Endothelial cell of umbilical vein (primary cell): ENCODE measurements around the gene DUSP5. TPM values are rescaled to one million over a fixed set of nuclear protein-coding genes. Genes with fewer than 3 reads are reported as not detected.

Source experiments
- BruUV-seq: library from RNA; stranded (reverse); fragments of 400-500 nt; replicated peaks from 2 replicates; lab custom pipeline; 2021; lab: Mats Ljungman, UMichigan
- CTCF ChIA-PET: fragments of 300-600, 350-600 bp; sonication (Branson Sonifier 250); formaldehyde crosslinking; loops from one replicate; lab custom pipeline; 2021; ENCODE audit warnings: antibody characterized with exemption, inconsistent platforms; lab: Charles Lee
- POLR2A ChIA-PET: fragments of 300-600, 350-600 bp; sonication (Branson Sonifier 250); formaldehyde crosslinking; loops from one replicate; lab custom pipeline; 2021; ENCODE audit warnings: antibody characterized with exemption, inconsistent platforms; lab: Charles Lee
- DNase-seq: peaks from one replicate; pipeline ENCODE4 v3.0.0-alpha.2; 2011; ENCODE audit warnings: low read depth, low spot score
- FAIRE-seq: peaks from 2 replicates; lab custom pipeline; 2011; peaks lifted over from hg19 to GRCh38; lab: Jason Lieb, UNC
- H2AFZ ChIP-seq: 2 replicates; pipeline ENCODE4 v1.6.0; 2012; ENCODE audit warnings: low read depth, low read length, control low read depth, inconsistent platforms
- H3K27ac ChIP-seq: 2 replicates; pipeline ENCODE4 v1.5.1; 2011; ENCODE audit warnings: low read depth, mild to moderate bottlenecking, control low read depth, low read length, moderate library complexity; ENCODE audit not compliant: insufficient read depth
- H3K27me3 ChIP-seq, 2 experiments: 2 replicates each; pipeline versions ENCODE4 v1.6.0 to v1.6.1; 2011; ENCODE audit warnings: low read length in 2 of 2, mixed read lengths in 1 of 2; ENCODE audit not compliant: control insufficient read depth in 2 of 2, insufficient read depth in 2 of 2
- H3K36me3 ChIP-seq, 2 experiments: 2 replicates in 1 of 2; 3 replicates in 1 of 2; pipeline ENCODE4 v1.5.1; 2011; ENCODE audit warnings: low read length in 2 of 2, mild to moderate bottlenecking in 1 of 2, moderate library complexity in 1 of 2; ENCODE audit not compliant: control insufficient read depth in 2 of 2, insufficient read depth in 2 of 2; ENCODE audit errors: extremely low read depth in 1 of 2
- H3K4me1 ChIP-seq: 3 replicates; pipeline ENCODE4 v1.5.1; 2011; ENCODE audit warnings: mild to moderate bottlenecking, low read length; ENCODE audit not compliant: control insufficient read depth, insufficient read depth; ENCODE audit errors: extremely low read depth
- H3K4me2 ChIP-seq: 2 replicates; pipeline ENCODE4 v1.6.1; 2011; ENCODE audit warnings: low read length, control low read depth, mixed read lengths; ENCODE audit not compliant: insufficient read depth
- H3K4me3 ChIP-seq, 3 experiments: fragments of 200-600 bp in 1 of 3; sonication (generic), shearing (Covaris generic) in 1 of 3; replicated peaks in 1 of 3; 2 replicates each; pipeline ENCODE4 v1.5.1; 2011 to 2016; ENCODE audit warnings: control low read depth in 3 of 3, low read length in 3 of 3, mild to moderate bottlenecking in 2 of 3, inconsistent platforms in 1 of 3, low read depth in 1 of 3, moderate library complexity in 1 of 3; ENCODE audit not compliant: insufficient read depth in 1 of 3
- H3K79me2 ChIP-seq: 2 replicates; pipeline ENCODE4 v1.6.0; 2012; ENCODE audit warnings: low read length, inconsistent platforms; ENCODE audit not compliant: control insufficient read depth, insufficient read depth
- H3K9ac ChIP-seq: replicated peaks from 2 replicates; pipeline ENCODE3; 2011; ENCODE audit warnings: low read length, control low read depth; ENCODE audit not compliant: insufficient read depth; ENCODE audit errors: extremely low read depth
- H3K9me1 ChIP-seq: replicated peaks from 3 replicates; pipeline ENCODE4 v1.6.0; 2011; ENCODE audit warnings: mild to moderate bottlenecking, low read length; ENCODE audit not compliant: control insufficient read depth, insufficient read depth; ENCODE audit errors: extremely low read depth
- H3K9me3 ChIP-seq: replicated peaks from 2 replicates; pipeline ENCODE4 v1.5.1; 2012; ENCODE audit warnings: low read length, inconsistent platforms; ENCODE audit not compliant: control insufficient read depth, insufficient read depth
- H4K20me1 ChIP-seq: replicated peaks from 2 replicates; pipeline ENCODE3; 2011; ENCODE audit warnings: mild to moderate bottlenecking, low read length; ENCODE audit not compliant: control insufficient read depth, insufficient read depth; ENCODE audit errors: extremely low read depth
- EZH2 ChIP-seq: IDR thresholded peaks from 2 replicates; pipeline ENCODE4 v1.6.1; 2012; ENCODE audit warnings: borderline replicate concordance, low read depth, mild to moderate bottlenecking, moderate library complexity, low read length, inconsistent platforms; ENCODE audit not compliant: severe bottlenecking
- FOS ChIP-seq: IDR thresholded peaks from 2 replicates; pipeline ENCODE4 v1.6.1; 2011; ENCODE audit warnings: mild to moderate bottlenecking, low read length, moderate library complexity, borderline replicate concordance; ENCODE audit not compliant: insufficient read depth
- GATA2 ChIP-seq: IDR thresholded peaks from 2 replicates; pipeline ENCODE4 v1.7.0; 2011; ENCODE audit warnings: low read depth, mild to moderate bottlenecking, moderate library complexity, mixed read lengths, low read length; ENCODE audit not compliant: insufficient read length, insufficient read depth
- JUN ChIP-seq: IDR thresholded peaks from 2 replicates; pipeline ENCODE4 v1.6.1; 2011; ENCODE audit warnings: borderline replicate concordance, low read depth; ENCODE audit not compliant: insufficient read length, insufficient read depth
- MYC ChIP-seq: IDR thresholded peaks from one replicate; pipeline ENCODE4 v1.6.1; 2011; ENCODE audit warnings: mild to moderate bottlenecking, low read depth, low read length
- POLR2A ChIP-seq: IDR thresholded peaks from 2 replicates; pipeline ENCODE4 v1.6.1; 2012; ENCODE audit warnings: low read depth, mild to moderate bottlenecking, control low read depth, low read length
- POLR2AphosphoS5 ChIP-seq: IDR thresholded peaks from 2 replicates; pipeline ENCODE4 v1.6.1; 2012; ENCODE audit warnings: low read depth, mild to moderate bottlenecking, control low read depth, low read length, moderate library complexity; ENCODE audit not compliant: insufficient read depth
- dilution Hi-C: fragments of 300-500 bp; cut with MboI; formaldehyde crosslinking; loops from one replicate; pipeline ENCODE4 v1.15.0; 2019; ENCODE audit warnings: low sequenced_read_pairs; ENCODE audit not compliant: extremely low pct_ligation_motif_present
- intact Hi-C: fragments of 100-400 bp; cut with micrococcal nuclease; formaldehyde crosslinking; loops from one replicate; pipeline ENCODE4 v1.10.0; 2022
- polyA plus RNA-seq, 4 experiments: library from polyadenylated mRNA; depleted of rRNA in 3 of 4; stranded (reverse) in 3 of 4; unstranded in 1 of 4; fragments of >200 nt; gene quantifications; 2 replicates each; pipeline versions ENCODE4 v1.2.1 to v1.2.3, GENCODE V29; 2011 to 2012; ENCODE audit warnings: missing spikeins in 1 of 4
- total RNA-seq: library from RNA; stranded (reverse); gene quantifications from 2 replicates; pipeline ENCODE4 v1.2.3, GENCODE V29; 2021
- TF ChIP-seq, protein P1 (sequence below): IDR thresholded peaks from 2 replicates; pipeline ENCODE4 v1.6.1; 2011; ENCODE audit not compliant: insufficient read depth, insufficient read length
- TF ChIP-seq, protein P2 (sequence below), 2 donors: IDR thresholded peaks; 1 replicate in 1 of 2; 2 replicates in 1 of 2; pipeline ENCODE4 v1.5.1; 2011; ENCODE audit warnings: low read length in 2 of 2, mild to moderate bottlenecking in 2 of 2, moderate library complexity in 2 of 2, control low read depth in 1 of 2, inconsistent platforms in 1 of 2, low read depth in 1 of 2; ENCODE audit not compliant: insufficient read depth in 1 of 2; ENCODE audit errors: extremely low read depth in 1 of 2

DUSP5 gene
- total and polyA plus RNA-seq, 2 donors (not counting 3 experiments of a cell fraction or from before 2014, with no cell fraction given), result 12.2 to 25.2 TPM

DNA sequence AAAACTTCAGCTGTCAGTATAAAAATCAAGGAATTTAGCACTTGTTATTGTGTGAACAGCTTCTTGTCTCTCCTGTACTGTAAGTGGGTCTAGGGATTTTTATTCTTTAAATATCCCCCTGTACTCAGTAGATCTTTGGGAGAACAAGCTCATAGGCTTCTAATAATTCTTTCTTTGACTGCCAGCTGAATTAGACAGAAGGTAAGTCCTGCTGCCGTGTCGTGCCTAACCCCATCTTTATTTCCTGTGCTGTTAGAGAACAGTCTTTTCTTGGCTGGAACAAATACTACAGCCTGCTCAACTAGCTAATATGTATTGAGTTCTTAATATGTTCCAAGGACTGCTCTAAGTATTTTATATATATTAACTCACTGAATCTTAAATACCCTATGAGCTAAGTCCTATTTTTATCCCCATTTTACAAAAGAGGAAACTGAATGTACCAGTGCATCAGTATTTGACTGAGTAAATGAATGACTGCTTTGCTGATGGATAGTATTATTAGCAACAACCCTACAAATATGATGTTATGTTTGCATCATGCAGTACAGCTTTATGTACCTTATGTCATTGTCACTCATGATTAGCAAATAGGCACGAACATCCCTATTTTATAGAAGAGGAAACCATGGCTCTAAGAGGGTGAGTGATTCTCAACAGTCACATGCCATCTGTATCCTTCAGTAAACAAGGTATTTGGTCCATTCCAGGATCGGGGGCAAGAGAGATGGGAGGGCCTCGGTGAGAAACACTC is 5.5 kb upstream of the DUSP5 start:
- no peaks in the 10 kb centered on the region for H3K9me3 ChIP-seq
- BruUV-seq, result no TSS peak
- no peak overlapping the region for H3K4me2 ChIP-seq
- no peaks in the 10 kb centered on the region for H3K36me3 ChIP-seq
- no peak overlapping the region for H3K9ac ChIP-seq
- CTCF ChIA-PET, result interaction anchor here (1.1 to 16.9 kb wide), 7 partner anchors 33 to 181 kb away, joined by 3 to 268 read pairs (median 3); no protein-coding TSS in a partner anchor
- H3K4me3 ChIP-seq, result no peak overlapping the region
- no peak for TF ChIP-seq FOS
- dilution Hi-C loops, result no loop called here
- FAIRE-seq, result peak; percentile 69
- POLR2A ChIA-PET, result no interaction called here
- no peaks in the 10 kb centered on the region for H3K27me3 ChIP-seq
- intact Hi-C loops, result no loop called here
- H3K9me1 ChIP-seq, result no peaks in the 10 kb centered on the region
- H3K4me1 ChIP-seq, result peaks cover 35% of the 10 kb centered on the region
- no peak overlapping the region for H2AFZ ChIP-seq
- H4K20me1 ChIP-seq, result no peaks in the 10 kb centered on the region
- peaks cover 12% of the 10 kb centered on the region for H3K79me2 ChIP-seq
- no peak for DNase-seq
- no peak overlapping the region for H3K27ac ChIP-seq

DNA sequence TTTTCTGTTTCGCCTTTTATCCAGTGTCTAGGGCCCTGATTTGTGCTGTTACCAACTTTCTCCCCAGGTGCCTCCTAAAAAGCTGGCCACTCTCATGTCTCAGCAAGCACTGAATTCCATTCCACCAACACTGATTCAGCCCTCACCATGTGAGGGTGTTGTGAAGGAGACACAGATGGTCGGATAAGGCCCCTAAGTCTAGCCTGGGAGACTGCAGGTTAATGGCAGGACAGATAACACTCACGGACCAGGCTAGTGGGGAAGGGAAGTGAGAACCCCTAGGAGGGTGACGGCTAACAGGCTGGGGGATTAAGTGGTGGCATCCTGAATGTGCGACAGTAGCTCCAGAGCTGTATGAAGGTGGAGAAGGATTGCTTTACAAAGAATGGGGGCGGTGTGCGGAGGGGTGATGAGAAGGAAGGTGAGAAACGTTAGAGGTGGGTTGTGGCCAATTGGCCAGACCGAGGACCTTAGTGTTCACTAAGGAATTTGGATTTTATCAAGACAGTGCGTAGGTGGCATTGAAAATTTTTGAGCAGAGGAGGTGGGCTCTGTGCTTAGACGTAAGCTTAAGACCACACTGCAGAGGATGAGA is 3.8 kb upstream of the DUSP5 start:
- dilution Hi-C loops (no loop called here), intact Hi-C loops (no loop called here)
- peaks cover 22% of the 10 kb centered on the region for H3K79me2 ChIP-seq
- H3K9me1 ChIP-seq, result no peaks in the 10 kb centered on the region
- FAIRE-seq (no peak), DNase-seq (no peak)
- no peak overlapping the region for H3K4me3 ChIP-seq
- no TSS peak for BruUV-seq
- ChIA-PET POLR2A (no interaction called here), CTCF (interaction anchor here (0.5 to 16.9 kb wide), 2 partner anchors 139 to 425 kb away, joined by 3 to 268 read pairs; partner anchors contain the start of genes BBIP1 and SHOC2)
- no peak overlapping the region for H3K9ac ChIP-seq
- peaks cover 19% of the 10 kb centered on the region for H3K4me1 ChIP-seq
- TF ChIP-seq POLR2AphosphoS5 (no peak), JUN (no peak), POLR2A (no peak), FOS (no peak), MYC (no peak), GATA2 (no peak), EZH2 (no peak)
- TF ChIP-seq, protein P1, sequence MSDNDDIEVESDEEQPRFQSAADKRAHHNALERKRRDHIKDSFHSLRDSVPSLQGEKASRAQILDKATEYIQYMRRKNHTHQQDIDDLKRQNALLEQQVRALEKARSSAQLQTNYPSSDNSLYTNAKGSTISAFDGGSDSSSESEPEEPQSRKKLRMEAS, result no peak
- TF ChIP-seq, protein P2, sequence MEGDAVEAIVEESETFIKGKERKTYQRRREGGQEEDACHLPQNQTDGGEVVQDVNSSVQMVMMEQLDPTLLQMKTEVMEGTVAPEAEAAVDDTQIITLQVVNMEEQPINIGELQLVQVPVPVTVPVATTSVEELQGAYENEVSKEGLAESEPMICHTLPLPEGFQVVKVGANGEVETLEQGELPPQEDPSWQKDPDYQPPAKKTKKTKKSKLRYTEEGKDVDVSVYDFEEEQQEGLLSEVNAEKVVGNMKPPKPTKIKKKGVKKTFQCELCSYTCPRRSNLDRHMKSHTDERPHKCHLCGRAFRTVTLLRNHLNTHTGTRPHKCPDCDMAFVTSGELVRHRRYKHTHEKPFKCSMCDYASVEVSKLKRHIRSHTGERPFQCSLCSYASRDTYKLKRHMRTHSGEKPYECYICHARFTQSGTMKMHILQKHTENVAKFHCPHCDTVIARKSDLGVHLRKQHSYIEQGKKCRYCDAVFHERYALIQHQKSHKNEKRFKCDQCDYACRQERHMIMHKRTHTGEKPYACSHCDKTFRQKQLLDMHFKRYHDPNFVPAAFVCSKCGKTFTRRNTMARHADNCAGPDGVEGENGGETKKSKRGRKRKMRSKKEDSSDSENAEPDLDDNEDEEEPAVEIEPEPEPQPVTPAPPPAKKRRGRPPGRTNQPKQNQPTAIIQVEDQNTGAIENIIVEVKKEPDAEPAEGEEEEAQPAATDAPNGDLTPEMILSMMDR (IDR thresholded peaks at IDR 0.05; ENCODE audit: extremely low read depth in 1 of 2, insufficient read depth in 1 of 2, low read depth in 1 of 2, low read length in 2 of 2), result no peak
- H3K27me3 ChIP-seq, result no peaks in the 10 kb centered on the region
- H3K4me2 ChIP-seq, result no peak overlapping the region
- H3K9me3 ChIP-seq, result no peaks in the 10 kb centered on the region
- no peak overlapping the region for H3K27ac ChIP-seq
- H2AFZ ChIP-seq, result no peak overlapping the region
- no peaks in the 10 kb centered on the region for H4K20me1 ChIP-seq
- H3K36me3 ChIP-seq, result no peaks in the 10 kb centered on the region
